Measurements from ENCODE around the gene GBE1.

DNA sequence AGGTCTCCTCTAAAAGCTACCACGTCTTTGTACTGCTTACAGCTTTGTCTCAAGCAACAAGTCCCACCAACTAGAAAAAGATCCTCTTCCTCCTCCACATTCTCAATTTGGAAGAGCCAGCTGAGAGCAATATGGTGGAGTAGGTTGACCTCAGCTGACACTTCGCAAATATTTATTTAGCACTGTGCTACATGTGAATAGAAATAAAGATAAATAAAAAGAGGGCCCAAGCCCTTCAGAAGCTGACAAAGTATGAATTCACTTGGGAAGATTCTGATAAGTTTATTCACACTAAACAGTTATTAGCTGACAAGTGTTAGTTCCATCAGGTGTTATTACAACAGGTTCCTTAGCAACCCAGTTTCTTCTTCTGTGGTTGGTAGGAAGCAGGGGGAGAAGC is 310.3 kb downstream of the GBE1 start:
- TF ChIP-seq, protein P1, sequence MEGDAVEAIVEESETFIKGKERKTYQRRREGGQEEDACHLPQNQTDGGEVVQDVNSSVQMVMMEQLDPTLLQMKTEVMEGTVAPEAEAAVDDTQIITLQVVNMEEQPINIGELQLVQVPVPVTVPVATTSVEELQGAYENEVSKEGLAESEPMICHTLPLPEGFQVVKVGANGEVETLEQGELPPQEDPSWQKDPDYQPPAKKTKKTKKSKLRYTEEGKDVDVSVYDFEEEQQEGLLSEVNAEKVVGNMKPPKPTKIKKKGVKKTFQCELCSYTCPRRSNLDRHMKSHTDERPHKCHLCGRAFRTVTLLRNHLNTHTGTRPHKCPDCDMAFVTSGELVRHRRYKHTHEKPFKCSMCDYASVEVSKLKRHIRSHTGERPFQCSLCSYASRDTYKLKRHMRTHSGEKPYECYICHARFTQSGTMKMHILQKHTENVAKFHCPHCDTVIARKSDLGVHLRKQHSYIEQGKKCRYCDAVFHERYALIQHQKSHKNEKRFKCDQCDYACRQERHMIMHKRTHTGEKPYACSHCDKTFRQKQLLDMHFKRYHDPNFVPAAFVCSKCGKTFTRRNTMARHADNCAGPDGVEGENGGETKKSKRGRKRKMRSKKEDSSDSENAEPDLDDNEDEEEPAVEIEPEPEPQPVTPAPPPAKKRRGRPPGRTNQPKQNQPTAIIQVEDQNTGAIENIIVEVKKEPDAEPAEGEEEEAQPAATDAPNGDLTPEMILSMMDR (IDR thresholded peaks at IDR 0.05; ENCODE audit: low read depth, low read length), result no peak
- no peak for TF ChIP-seq MYC (IDR thresholded peaks at IDR 0.05; ENCODE audit: low read depth, low read length)
- no peak for TF ChIP-seq POLR2A (IDR thresholded peaks at IDR 0.05; ENCODE audit: extremely low read depth, insufficient read length)

Measured in NB4 (cell line).